Measurements from ENCODE around the gene SEPTIN1. TPM values are rescaled to one million over a fixed set of nuclear protein-coding genes. Genes with fewer than 3 reads are reported as not detected.

SEPTIN1 gene
- polyA plus RNA-seq, 1 of the 3 experiments (the other 2 are of a cell fraction) = 0.25 TPM

- no peak for TF ChIP-seq REST (IDR thresholded peaks at IDR 0.05; ENCODE audit: low read depth, low read length)
- TF ChIP-seq SIN3A (IDR thresholded peaks at IDR 0.05; ENCODE audit: borderline replicate concordance, low read depth, low read length) = no peak
- TF ChIP-seq FOSL2 (IDR thresholded peaks at IDR 0.05; ENCODE audit: borderline replicate concordance, low read depth) = no peak
- peak; percentile 39; the same call in 1 of the 2 replicates for TF ChIP-seq FOXM1 (IDR thresholded peaks at IDR 0.05; ENCODE audit: low read depth)
Observed at GRCh38 chr16:30377812-30378235, 4.5 kb downstream of the SEPTIN1 start (continued).

GRCh38 chr16:30377050-30377811 lies 5.1 kb downstream of the SEPTIN1 start:
- H3K36me3 ChIP-seq (replicated peaks in 1 of 2; ENCODE audit: control insufficient read depth in 1 of 2, insufficient read depth in 2 of 2, low read length in 1 of 2) = peaks cover 0 to 6% of the 10 kb centered on the region in 2 experiments
- H3K27me3 ChIP-seq (ENCODE audit: insufficient read depth) = no peaks in the 10 kb centered on the region
- H3F3A ChIP-seq (replicated peaks; ENCODE audit: insufficient read depth) = peaks cover 19% of the 10 kb centered on the region
- peaks cover 6 to 14% of the 10 kb centered on the region in 2 experiments; a peak in 3 of 4 replicates for H3K4me1 ChIP-seq (ENCODE audit: control insufficient read depth in 1 of 2, insufficient read depth in 2 of 2, low read depth in 1 of 2, low read length in 1 of 2)
- DNase-seq = no peak
- H3K9ac ChIP-seq = peak overlapping the region; percentile 97; the same call in 1 of the 2 replicates
- ChIA-PET POLR2A (interaction anchor here (0.6 to 1.5 kb wide), 4 partner anchors 9 to 23 kb away, joined by 3 to 9 read pairs (median 3); partner anchors contain the start of gene ZNF48), CTCF (interaction anchor here (0.7 to 2.0 kb wide), 5 partner anchors 18 to 32 kb away, joined by 3 to 11 read pairs (median 3); partner anchors contain the start of genes CD2BP2, ZNF48 and ZNF771)
- no peaks in the 10 kb centered on the region for H3K9me3 ChIP-seq
- H4K20me1 ChIP-seq (ENCODE audit: insufficient read depth) = peaks cover 12% of the 10 kb centered on the region; the same call in 1 of the 2 replicates
- TF ChIP-seq RXRA (IDR thresholded peaks at IDR 0.05; ENCODE audit: borderline replicate concordance, low read depth) = no peak
- 62% methylated on average over 25 of the region's 29 CpGs for WGBS (ENCODE audit: low lambda C conversion rate)
- H3K9me2 ChIP-seq = no peaks in the 10 kb centered on the region
- H3K4me2 ChIP-seq = peak overlapping the region; percentile 100
- peak overlapping the region; percentile 87 for H2AFZ ChIP-seq (ENCODE audit: low read depth)
- H3K4me3 ChIP-seq (ENCODE audit: low read depth in 2 of 2, low read length in 1 of 2) = peak overlapping the region; percentile 56 to 96
- peak overlapping the region; percentile 98 to 99 for H3K27ac ChIP-seq (ENCODE audit: low read depth in 2 of 2, low read length in 1 of 2)
- H3K79me2 ChIP-seq (ENCODE audit: insufficient read depth) = peaks cover 15% of the 10 kb centered on the region; the same call in 1 of the 2 replicates

- Histone ChIP-seq H3K4me2 (no peak overlapping the region), H3K4me3 (ENCODE audit: low read depth in 2 of 2, low read length in 1 of 2) (no peak overlapping the region), H3F3A (replicated peaks; ENCODE audit: insufficient read depth) (peaks cover 19% of the 10 kb centered on the region), H3K4me1 (ENCODE audit: control insufficient read depth in 1 of 2, insufficient read depth in 2 of 2, low read depth in 1 of 2, low read length in 1 of 2) (peaks cover 7 to 22% of the 10 kb centered on the region in 2 experiments; a peak in 3 of 4 replicates), H3K79me2 (ENCODE audit: insufficient read depth) (peaks cover 15% of the 10 kb centered on the region; the same call in 1 of the 2 replicates), H3K9ac (no peak overlapping the region), H3K9me3 (no peaks in the 10 kb centered on the region), H3K36me3 (replicated peaks in 1 of 2; ENCODE audit: control insufficient read depth in 1 of 2, insufficient read depth in 2 of 2, low read length in 1 of 2) (peaks cover 0 to 6% of the 10 kb centered on the region in 2 experiments), H2AFZ (ENCODE audit: low read depth) (no peak overlapping the region), H3K27me3 (ENCODE audit: insufficient read depth) (no peaks in the 10 kb centered on the region), H4K20me1 (ENCODE audit: insufficient read depth) (peaks cover 12% of the 10 kb centered on the region; the same call in 1 of the 2 replicates), H3K9me2 (no peaks in the 10 kb centered on the region), H3K27ac (ENCODE audit: low read depth in 2 of 2, low read length in 1 of 2) (no peak overlapping the region)
- POLR2A ChIA-PET = no interaction called here
- CTCF ChIA-PET = interaction anchor here (2.0 kb wide), 1 partner anchor 33 kb away, joined by 11 read pairs; no protein-coding TSS in a partner anchor
- DNase-seq = no peak
- 98% methylated on average over 8 of the region's 8 CpGs for WGBS (ENCODE audit: low lambda C conversion rate)
- TF ChIP-seq FOSL2 (IDR thresholded peaks at IDR 0.05; ENCODE audit: borderline replicate concordance, low read depth) = no peak
- no peak for TF ChIP-seq IRF3 (IDR thresholded peaks at IDR 0.05; ENCODE audit: low read depth, low read length)
- TF ChIP-seq FOXJ3 (CRISPR knock-in tag; IDR thresholded peaks at IDR 0.05) = no peak
- TF ChIP-seq GABPA (IDR thresholded peaks at IDR 0.05; ENCODE audit: low read depth) = no peak
- no peak for TF ChIP-seq NRF1 (IDR thresholded peaks at IDR 0.05; ENCODE audit: low read depth, low read length)
- no peak for TF ChIP-seq RAD21 (IDR thresholded peaks at IDR 0.05; ENCODE audit: low read length)
- no peak for TF ChIP-seq ELF1 (IDR thresholded peaks at IDR 0.05)
- TF ChIP-seq SMC3 (IDR thresholded peaks at IDR 0.05; ENCODE audit: low read depth, low read length) = no peak
- TF ChIP-seq MXI1 (IDR thresholded peaks at IDR 0.05; ENCODE audit: low read depth, low read length) = no peak
- no peak for TF ChIP-seq TEAD4 (IDR thresholded peaks at IDR 0.05; ENCODE audit: borderline replicate concordance, insufficient read depth)
- no peak for TF ChIP-seq TAF1 (IDR thresholded peaks at IDR 0.05; ENCODE audit: borderline replicate concordance, low read depth, low read length)
- TF ChIP-seq POLR2AphosphoS5 (IDR thresholded peaks at IDR 0.05; ENCODE audit: low read depth, low read length) = no peak
Observed at GRCh38 chr16:30376461-30376902, 5.9 kb downstream of the SEPTIN1 start.

Measured in SK-N-SH (cell line).